GM18502 (cell line): ENCODE measurements around the gene CRADD.
"Not testable (repeated sequence)": the region's sequence is repeated elsewhere in the genome, so short reads cannot be mapped to it uniquely, and the experiment has no call there.

Experiments
- ATAC-seq: cut with Tn5 transposase; IDR thresholded peaks from one replicate; pipeline ENCODE4 v1.9.1; 2021; ENCODE audit warnings: mild to moderate bottlenecking; ENCODE audit not compliant: unreplicated experiment, poor library complexity

The CRADD gene

DNA sequence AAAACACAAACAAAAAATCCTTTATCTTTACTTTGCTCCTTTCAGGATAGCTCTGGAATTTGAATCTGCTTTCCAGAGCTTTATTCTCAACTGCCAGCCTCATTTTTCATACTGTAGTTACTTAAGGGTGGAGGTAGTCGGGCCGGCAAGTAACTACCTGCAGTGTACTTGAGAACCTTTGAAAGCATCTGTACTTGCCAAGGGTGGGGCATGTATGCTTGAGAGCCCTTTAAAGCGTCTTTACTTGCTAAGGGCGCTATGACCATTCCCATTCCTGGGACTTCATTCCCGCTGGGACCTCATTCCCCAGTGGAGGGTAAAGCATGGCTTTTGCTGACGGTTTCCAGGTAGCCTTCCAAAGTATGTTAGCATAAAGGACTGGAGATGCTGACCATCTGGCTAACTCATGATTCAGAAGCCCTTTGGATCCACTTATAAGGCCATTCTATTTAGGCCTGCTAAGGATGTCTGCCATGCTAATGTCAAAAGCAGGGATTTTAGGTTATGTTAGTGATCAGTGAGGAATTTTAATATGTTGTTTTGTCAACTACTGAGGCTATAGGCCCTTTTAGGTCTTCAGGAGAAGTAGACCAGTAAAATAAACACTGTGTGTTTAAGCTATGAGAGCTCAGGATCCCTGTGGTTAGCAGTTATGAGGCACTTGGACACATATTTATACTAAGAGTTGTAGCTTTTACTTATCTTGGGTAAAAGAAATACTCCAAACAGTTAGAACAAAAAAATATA, 74.9 kb downstream of the CRADD start:
- ATAC-seq = no peak

DNA sequence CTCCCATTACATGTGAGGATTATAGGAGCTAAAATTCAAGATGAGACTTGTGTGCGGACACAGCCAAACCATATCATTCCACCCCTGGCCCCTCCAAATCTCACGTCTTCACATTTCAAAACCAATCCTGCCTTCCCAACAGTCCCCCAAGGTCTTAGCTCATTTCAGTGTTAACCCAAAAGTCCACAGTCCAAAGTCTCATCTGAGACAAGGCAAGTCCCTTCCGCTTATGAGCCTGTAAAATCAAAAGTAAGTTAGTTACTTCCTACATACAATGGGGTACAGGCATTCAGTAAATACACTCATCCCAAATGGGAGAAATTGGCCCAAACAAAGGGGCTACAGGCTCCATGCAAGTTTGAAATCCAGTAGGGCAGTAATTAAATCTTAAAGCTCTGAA, 76.1 kb downstream of the CRADD start:
- no peak for ATAC-seq

DNA sequence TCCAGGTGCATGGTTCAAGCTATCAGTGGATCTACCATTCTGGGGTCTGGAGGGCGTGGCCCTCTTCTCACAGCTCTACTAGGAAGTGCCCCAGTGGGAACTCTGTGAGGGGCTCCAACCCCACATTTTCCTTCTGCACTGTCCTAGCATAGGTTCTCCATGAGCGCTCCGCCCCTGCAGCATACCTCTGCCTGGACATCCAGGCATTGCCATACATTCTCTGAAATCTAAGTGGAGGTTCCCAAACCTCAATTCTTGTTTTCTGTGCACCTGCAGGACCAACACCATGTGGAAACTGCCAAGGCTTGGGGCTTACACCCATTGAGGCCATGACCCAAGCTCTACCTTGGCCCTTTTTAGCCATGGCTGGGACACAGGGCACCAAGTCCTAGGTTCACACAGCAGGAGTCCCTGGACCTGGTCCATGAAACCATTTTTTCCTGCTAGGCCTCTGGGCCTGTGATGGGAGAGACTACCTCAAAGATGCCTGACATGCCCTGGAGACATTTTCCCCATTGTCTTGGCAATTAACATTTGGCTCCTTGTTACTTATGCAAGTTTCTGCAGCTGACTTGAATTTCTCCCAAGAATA, 76.8 kb downstream of the CRADD start:
- ATAC-seq = no peak

DNA sequence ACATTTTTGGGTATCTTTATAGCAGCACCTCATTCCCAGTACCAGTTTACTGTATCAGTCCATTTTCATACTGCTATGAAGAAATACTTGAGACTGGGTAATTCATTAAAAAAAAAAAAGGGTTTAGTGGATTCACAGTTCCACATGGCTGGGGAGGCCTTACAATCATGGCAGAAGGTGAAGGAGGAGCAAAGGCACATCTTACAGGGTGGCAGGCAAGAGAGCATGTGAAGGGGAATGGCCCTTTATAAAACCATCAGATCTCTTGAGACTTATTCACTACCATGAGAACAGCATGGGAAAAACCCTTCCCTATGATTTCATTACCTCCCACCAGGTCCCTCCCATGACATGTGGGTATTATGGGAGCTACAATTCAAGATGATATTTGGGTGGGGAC, 77.7 kb downstream of the CRADD start:
- not testable (repeated sequence) for ATAC-seq

DNA sequence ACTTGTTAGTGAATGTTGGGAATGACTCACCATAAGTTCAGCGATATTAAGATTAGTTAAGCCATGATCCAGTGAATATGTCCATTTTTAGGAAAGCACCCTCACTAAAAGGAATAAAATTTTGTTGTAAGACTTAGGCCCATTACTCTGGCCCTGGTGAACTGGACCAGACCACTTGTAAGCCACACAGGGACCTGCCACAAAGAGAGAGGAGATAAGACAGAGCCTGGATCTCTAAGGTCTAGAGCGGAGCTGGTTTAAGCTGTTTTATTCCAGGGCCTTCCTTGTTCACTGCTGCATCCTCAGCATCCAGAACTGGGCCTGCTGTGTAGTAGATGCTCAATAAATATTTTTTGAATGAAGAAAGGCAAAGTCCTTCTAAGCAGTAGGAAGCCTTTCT, 79.1 kb downstream of the CRADD start:
- no peak for ATAC-seq

DNA sequence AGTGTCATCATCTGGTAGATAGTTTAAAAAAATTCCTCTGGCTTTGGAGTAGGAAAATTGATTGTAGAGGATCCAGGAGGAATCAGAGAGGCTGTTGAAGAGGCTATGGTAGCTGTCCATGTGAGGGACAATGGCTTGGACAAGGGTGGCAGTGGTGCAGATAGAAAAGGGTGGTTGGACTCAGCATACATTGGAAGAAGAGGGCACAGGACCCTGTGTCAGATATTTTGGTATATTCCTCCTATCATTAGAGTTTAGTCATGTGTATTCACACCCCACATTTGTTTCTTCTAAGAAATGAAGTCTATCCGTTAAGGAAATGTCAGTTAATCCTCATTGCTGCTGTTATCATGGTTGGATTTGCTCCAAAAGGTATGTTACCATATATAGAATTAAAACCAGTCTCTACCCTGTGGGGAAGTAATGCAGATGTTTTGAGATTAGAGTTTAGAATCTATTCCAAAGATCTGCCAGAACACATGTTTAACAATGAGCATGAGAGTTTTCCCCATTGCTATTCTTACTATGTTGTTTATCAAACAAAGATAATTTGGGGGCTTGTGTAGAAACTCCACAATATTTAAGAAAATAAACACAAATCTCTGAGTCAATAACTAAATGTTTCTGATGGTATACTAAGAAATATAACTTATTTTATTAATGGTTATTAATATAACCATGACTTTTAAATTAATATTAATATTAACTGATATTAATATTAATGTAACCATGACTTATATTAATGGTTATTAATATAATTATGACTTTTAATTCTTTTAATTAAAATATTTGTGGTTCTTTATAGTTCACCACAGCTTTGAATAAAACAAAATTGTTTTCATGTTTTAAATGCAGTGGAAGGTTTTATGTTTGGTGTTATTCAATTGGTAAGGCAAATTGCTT, 80.9 kb downstream of the CRADD start:
- no peak for ATAC-seq

DNA sequence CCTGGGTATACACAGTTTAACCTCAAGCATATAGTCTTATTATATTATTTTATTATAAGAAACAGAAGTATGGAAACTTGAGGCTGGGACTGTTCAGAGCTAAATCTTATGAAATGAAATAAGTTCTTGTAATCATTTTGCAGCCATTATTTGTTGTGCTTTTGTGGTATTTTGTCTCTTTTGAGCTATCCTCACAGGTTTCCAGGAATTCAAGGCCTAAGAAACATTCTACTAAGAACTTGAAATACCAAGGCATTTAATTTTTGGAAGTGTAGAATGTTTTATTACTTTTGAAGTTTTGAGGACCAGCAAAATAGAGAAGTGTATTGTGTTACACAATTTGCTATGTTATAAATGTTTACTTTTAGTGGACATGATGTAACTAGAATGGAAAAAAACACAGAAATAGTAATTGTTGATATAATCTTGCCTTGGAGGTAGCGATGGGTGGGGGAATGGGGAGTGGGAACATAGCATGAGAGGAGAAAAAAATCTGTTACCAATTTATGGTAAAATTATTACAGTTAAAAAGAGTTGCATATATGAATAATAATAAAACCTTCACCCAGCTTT, 81.7 kb downstream of the CRADD start:
- no peak for ATAC-seq

DNA sequence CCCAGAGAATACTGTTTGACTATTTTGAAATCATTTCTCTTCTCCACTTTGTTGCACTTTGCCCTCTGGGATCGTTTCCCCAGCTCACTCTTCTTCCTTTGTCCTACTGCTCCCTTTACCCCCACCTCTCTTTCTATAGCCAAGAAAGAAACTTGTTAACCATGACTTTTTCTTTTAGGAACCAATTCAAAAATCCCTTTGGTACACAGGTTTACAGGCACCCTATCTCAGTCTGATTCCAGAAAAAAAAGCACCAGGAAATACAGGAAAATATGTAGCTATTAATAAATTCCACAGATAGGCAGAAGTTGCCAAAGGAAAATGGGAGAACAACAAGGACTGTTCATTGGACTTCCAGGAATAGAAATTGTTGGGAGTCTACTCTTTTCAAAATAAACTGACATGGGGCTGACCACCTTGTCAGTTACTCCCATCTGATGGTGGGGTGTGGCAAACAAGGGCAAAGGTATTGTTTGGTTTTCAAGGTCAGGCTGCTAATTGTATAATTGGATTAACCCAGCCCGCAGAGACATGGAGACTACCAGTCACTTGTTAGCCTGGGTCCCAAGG, 82.4 kb downstream of the CRADD start:
- no peak for ATAC-seq

DNA sequence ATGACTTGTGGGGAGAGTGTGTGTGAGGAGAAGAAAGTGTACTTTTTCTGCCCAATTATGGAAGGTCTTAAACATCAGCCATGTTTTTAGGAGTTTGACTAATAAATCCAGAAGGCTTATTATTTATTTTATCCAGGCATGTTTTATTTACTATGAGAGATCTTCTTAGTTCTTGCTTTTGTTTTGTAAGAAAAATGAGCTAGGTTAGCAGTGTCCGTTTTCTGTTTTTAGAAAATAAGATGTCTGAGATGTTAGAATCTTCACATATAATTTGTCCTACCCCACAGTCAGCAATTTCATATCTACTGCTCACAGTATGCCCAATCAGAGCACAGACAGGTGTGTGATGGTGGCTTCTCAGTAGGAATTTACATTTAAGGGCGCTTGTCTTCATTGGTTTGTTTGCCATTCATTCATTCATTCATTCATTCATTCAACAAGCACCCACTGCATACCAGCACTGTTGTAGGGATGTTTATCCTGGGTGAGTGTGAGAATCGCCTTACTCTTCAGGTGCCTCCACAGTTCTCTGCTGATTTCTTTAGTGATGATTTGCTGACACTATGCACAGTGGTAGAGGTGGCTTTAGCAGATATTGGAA, 83.2 kb downstream of the CRADD start:
- no peak for ATAC-seq

DNA sequence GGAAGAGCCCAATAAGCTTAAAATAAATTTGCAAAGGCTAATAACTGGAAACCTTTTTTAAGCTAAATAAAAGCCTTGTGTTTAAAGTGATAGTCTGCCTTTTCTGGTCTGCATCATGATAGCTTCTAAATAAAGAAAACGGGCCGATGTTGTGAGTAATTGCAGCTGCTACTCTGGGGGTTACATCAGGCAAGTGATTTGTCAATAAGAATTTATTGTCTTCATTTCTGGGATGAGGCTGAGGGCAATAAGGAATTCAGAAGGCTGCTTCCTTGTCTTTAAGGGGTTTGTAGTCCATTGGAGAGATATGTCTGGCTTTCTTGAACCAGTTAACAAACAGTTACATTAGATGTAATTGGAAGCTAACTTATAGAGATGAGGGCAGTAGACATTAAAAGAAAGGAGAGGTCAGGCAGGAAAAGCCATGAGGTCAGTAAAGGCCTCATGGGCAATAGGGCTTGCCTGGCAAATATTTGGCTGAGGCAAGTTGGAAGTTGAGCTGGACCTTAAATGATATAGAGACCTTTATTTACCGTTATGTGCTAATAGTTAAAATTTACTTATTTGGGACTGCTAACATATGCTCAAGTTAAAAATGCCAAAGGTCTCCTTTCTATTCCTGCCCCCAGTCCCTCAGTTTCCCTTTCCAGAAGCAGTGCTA, 85.0 kb downstream of the CRADD start:
- no peak for ATAC-seq

DNA sequence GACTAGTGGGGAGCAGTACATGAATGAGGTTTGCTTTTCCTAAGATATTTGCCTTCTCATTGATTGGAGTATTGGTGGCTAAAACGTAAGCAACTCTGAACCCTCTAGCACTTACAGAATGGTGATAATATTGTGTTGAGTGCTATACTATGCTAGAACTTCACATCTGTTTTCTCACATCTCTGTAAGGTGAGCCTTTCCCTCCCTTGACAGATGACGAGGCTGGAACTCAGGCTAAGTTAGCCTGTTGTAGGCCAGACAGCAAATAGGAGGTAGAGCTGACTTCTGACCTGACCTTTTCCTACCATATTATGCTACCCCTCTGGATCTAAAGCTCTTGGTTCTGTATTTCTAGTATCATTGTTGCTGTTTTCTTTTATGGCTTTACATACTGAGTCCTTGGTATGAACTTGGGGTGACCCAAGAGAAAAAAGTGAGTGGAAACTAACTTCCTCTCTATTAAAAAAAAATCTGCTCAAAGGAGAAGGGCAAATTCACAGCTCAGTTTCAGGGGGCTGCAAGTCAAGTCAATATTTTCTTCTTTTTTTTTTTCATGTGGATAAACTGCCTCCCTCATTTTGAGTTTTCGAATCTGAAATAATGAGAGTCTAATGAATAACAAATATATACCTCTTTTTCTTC, 85.9 kb downstream of the CRADD start:
- no peak for ATAC-seq

DNA sequence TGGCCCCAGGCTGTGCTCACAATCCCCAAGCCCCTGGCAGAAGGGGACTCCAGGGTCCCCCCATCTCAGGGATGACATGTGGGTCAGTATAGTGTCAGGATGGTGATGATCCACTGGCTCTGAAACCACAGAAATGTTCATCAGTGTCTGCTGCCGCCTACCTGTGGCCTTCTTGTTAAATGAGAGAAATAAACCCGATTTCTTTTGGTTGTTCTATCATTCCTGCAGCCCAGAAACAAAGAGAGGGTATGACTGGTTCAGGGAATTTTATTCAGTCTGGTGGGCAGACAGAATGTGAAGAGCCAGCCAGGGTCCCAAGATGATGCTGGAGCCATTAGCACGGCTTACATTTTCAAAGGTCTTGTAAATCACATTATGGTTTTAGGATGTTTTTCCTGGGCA, 86.6 kb downstream of the CRADD start:
- ATAC-seq = no peak

DNA sequence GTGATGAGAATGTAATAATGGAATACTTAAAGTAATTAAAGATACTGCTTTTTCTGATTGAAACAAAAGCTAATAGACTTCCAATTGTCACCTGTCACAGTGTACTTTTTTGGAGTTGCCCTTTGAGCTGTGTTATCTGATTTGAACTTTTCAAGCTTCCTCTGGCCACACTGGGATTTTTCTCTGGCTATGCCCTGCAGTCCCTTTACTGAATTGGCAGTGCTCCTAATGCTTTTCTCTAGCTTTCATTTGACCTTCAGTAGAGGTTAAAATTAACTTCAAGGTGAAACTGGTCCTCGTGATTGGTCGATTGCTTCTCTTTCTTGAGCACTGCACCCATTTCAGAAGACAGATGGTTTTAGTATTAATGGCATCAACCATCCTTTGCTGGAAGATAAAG, 89.2 kb downstream of the CRADD start:
- no peak for ATAC-seq

DNA sequence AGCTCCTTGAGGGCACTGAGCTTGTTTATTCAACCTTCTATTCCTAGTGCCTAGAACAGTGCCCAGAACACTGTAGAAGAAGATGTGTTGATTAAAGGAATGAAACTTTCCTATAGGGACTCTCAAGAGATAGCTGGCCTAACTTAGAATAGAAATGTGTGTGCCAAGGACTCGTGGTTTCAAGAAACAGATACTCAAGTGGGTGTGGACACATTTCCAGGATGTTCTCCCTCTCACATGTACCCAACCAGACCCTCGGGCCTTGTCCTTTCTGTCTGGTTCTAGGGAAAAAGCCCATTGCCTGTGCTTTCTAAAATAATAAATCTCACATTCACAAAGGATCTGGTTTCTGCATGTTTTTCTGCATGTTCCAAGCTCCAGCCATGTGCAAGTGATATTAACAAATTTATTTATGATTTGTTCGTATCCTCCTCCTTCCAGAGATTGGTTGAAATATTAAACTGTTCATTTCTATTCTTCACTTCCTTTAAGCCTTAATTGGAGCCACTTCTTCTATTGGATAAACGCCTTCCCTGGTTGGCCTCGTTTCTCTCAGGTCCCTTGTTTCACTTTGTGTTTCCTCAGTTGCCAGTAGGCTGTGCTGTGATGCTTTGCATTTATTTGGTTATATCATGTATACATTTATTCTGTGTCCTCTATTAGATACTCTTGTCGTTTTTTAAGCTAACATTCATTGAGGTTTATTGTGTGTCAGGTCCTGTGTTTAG, 89.8 kb downstream of the CRADD start:
- no peak for ATAC-seq

DNA sequence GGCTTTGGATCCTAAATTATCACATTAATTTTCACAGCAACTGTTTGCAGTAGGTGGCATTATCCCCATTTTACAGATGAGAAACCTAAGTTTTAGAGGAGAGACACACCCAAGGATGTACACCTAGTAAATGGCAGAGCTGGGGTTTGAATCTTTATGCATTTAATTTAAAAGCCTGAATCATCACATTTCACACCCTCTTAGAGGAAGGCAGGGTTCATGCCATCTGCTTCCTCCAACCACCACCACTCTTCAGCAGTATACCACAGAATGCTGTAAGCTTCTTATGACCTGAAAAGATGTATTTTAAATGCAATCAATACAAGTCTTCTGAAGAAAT, 90.3 kb downstream of the CRADD start:
- ATAC-seq = no peak

DNA sequence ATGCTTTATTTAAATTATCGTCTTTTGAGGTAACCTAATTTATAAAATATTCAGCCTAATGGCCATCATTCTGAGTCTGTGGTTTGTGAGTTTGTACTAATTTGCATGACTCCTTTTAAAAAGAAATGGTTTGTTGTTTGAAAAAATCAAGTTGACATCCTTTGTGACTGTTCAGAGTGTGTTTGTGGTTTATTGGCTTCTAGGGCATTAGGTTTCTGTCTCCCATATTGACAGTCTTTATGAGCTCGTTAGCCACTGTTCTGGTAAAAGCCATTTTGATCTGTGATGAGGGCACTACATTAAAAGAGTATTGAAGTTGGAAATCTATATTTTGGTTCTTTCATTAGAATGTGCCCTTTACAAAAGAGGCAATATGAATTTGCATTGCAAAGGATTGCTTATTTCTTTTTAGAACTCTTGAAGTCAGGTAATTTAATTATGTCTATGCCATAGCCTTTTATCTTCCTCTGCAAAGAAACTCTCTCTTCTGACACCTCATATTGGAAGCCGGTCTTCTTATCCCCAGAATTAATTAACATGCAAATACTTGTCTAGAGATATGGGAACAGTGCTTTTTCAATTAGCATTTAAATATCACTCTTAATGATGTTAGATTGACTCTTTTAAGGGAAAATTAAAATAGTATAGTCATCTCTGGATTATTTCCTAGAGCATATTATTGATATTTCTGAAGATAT, 95.0 kb downstream of the CRADD start:
- no peak for ATAC-seq

DNA sequence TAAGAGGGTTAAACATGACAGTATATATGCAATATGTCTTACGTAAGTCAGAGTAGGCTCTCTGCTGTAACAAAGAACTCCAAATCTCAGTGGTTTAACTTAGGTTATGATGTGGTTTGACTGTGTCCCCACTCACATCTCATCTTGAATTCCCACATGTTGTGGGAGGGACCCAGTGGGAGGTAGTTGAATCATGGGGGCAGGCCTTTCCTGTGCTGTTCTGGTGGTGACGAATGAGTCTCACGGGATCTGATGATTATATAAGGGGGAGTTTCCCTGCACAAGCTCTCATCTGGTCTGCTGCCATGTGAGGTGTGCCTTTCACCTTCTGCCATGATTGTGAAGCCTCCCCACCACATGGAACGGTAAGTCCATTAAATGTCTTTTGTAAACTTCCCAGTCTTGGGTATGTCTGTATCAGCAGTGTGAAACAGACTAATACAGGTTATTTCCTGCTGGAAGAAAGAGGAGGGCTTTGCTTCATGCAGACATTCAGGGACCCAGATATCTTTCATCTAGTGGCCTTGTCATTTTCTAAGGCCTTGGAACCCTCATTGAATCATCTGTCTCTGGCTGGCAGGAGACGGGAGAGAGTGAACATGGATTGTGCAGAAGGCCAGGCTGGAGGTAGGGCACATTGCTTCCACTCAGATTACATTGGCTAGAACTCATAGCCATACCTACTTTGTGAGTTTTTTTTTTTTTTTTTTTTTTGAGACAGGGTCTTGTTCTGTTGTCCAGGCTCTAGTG, 96.1 kb downstream of the CRADD start:
- ATAC-seq = no peak
